VCaP (cell line): ENCODE data around the gene RIT1.
A peak's percentile ranks its signal among the peaks of the same experiment; 100 is the strongest.

Source experiments
- H3K27ac ChIP-seq: fragments of 450-650 bp; 2 replicates; pipeline ENCODE4 v1.5.1; 2017
- CTCF ChIP-seq: fragments of 450-650 bp; conservative IDR thresholded peaks from 2 replicates; pipeline ENCODE4 v1.5.1; 2017; ENCODE audit warnings: mild to moderate bottlenecking, moderate library complexity

Gene RIT1

DNA sequence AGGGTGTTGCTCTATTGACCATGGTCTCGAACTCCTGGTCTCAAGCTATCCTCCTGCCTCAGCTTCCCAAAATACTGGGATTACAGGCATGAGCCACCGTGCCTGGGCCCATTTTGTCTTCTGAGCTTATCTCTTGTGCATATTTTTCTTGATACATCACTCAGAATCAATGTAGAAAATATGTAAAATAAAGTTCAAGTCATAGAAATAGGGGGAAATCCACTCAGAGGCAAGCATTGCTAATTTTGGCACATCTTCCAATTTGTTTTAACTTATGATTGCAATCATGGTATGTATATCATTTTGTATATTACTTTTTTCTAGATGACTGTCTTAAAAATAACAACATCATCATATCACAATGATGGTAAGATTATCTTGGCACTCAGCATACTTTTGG, 21.6 kb downstream of the RIT1 start:
- no peak for TF ChIP-seq CTCF
- H3K27ac ChIP-seq = no peak overlapping the region

GRCh38 chr1:155888481-155888880, 22.7 kb downstream of the RIT1 start:
- TF ChIP-seq CTCF = no peak
- no peak overlapping the region for H3K27ac ChIP-seq

DNA sequence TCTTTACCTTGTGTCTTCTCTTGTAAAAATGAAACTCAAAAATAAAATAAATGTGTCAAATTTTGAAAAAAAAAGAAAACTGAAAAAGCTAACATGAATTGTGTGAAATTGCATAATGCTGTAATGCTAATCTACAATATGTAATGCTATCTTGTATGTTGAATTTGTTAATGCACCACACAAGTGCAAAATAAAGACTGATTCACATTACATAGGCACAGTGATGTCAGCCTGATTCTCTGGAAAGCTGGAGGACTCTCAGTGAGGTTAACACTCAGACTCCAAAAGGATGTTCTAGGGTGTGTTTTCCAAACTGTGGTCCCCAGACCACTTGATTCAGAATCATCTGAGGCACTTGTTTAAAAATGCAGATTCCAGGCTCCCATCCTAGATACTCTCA, 26.2 kb downstream of the RIT1 start:
- no peak for TF ChIP-seq CTCF
- peak overlapping the region; percentile 91 for H3K27ac ChIP-seq

DNA sequence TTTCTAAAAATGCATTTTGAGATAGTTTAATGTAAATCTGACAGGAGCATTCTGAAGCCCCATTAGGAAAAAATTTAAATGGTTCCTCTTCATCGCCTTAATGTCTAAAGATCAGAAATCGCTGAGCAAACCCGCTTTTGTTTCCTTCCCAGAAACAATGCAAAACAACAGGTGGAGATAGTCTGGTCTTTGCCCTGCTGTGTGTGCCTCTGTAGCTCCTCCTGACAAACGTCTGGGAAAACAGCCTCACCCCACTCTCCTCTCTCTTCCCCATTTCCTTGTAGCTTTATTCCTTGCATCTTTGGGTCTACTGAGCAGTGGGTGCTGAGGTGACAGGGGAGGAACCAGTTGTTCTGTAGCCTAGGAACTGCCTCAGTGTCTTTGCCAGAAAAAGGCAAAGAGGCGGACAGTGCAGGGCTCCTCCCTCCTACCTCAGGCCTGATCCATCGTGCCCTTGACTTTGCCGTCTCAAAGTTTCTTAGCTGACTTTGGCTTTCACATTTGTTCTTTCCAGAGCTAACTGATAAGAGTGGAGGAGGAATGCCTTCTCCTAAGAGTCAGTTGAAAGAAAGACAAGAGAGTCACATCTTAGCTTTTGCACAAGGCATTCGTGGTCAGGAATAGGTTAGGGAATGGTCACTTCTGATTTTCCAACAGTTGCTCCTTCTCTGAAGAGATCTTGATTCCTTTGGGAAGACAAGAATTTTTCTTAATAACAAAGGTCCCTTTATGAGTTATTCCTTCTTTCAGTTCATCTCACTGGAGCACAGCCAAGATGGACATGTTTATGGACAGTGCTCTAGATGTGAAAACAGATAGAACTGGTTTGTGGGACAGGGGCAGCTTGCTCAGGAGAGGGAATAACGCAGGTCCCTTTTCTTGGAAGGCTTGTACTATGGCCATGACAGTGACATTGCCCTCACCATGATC, 26.9 kb downstream of the RIT1 start:
- TF ChIP-seq CTCF = no peak
- H3K27ac ChIP-seq = peak overlapping the region; percentile 91

DNA sequence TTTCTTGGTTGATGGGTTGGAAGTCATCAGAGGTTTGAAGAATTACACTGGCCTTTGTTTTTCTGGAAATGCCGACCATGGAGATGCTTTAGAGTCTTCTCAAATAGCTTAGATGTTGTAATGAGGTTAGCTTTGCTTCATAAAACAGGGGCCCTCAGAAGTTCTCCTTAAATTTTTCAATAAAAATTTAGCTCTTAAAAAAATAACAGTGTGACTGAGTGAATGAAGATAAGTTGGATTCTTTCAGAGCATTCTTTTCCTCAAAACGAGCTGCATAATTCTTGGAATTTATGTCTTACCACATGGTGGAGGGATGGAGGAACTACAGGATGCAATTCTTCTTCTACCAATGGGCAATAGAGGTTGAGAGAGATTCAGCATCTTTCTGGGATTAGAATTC, 28.4 kb downstream of the RIT1 start:
- TF ChIP-seq CTCF = no peak

DNA sequence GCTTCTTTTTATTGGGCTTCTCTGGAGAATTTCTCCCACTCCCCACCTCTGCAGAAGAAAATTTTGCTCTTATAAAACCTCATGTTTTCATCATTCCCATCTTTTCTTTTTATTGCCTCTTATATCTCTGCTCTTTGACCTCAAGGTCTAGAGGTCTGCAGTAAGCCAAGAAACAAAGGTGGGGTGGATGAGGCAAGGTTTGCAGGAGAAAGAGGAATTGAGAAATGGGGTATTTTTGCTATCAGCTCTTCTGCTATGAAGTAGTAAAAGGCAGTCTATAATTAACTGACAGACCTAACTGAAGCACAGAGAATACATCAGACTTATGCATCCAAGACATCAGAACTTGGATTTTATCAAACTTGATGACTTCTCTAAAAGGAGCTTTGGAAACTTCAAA, 28.9 kb downstream of the RIT1 start:
- no peak overlapping the region for H3K27ac ChIP-seq
- TF ChIP-seq CTCF = no peak

More for the DNA sequence above, 28.4 kb downstream of the RIT1 start:
- H3K27ac ChIP-seq = peak overlapping the region; percentile 91; the same call in 1 of the 2 replicates

GRCh38 chr1:155880950-155881349, 30.2 kb downstream of the RIT1 start:
- TF ChIP-seq CTCF = no peak
- H3K27ac ChIP-seq = no peak overlapping the region
